GM23338 (cell line): ENCODE results near the gene TPBG. TPM values are rescaled to one million over a fixed set of nuclear protein-coding genes. Genes with fewer than 3 reads are reported as not detected.

Source experiments
- ATAC-seq: fragments of 200-7000 bp; cut with Tn5 transposase; 3 replicates; pipeline ENCODE4 v1.9.1; 2020
- DNase-seq: peaks from one replicate; pipeline ENCODE4 v3.0.0-alpha.2; 2015; ENCODE audit warnings: low spot score
- H2AFZ ChIP-seq: fragments of 200-600 bp; sonication (generic); 2 replicates; pipeline ENCODE4 v1.8.0; 2016; ENCODE audit warnings: antibody characterized with exemption, mild to moderate bottlenecking, moderate library complexity
- H3F3A ChIP-seq: fragments of 200-600 bp; sonication (generic); replicated peaks from 2 replicates; pipeline ENCODE4 v1.8.0; 2017; ENCODE audit warnings: antibody characterized with exemption, mixed run types, low read depth
- H3K27ac ChIP-seq: fragments of 200-600 bp; sonication (generic); 2 replicates; pipeline ENCODE4 v1.6.1; 2016; ENCODE audit warnings: low read depth
- H3K27me3 ChIP-seq: fragments of 200-600 bp; sonication (generic); 2 replicates; pipeline ENCODE4 v1.8.0; 2016; ENCODE audit warnings: mild to moderate bottlenecking, mixed run types, moderate library complexity; ENCODE audit not compliant: insufficient read depth
- H3K36me3 ChIP-seq: fragments of 200-600 bp; sonication (generic); 2 replicates; pipeline ENCODE4 v1.8.0; 2016; ENCODE audit warnings: mild to moderate bottlenecking; ENCODE audit not compliant: insufficient read depth
- H3K4me1 ChIP-seq: fragments of 200-600 bp; sonication (generic); 2 replicates; pipeline ENCODE4 v1.8.0; 2016; ENCODE audit warnings: mild to moderate bottlenecking, moderate library complexity; ENCODE audit not compliant: insufficient read depth
- H3K4me2 ChIP-seq: fragments of 200-600 bp; sonication (generic); 2 replicates; pipeline ENCODE4 v1.7.1; 2017; ENCODE audit warnings: mixed run types
- H3K4me3 ChIP-seq: fragments of 200-600 bp; sonication (generic); 2 replicates; pipeline ENCODE4 v1.6.1; 2016; ENCODE audit warnings: mixed run types
- H3K79me2 ChIP-seq: fragments of 200-600 bp; sonication (generic); replicated peaks from 2 replicates; pipeline ENCODE4 v1.8.0; 2017; ENCODE audit warnings: mild to moderate bottlenecking; ENCODE audit not compliant: insufficient read depth
- H3K9me2 ChIP-seq: fragments of 200-600 bp; sonication (generic); 2 replicates; pipeline ENCODE4 v1.8.0; 2017; ENCODE audit not compliant: insufficient read depth
- H4K20me1 ChIP-seq: fragments of 200-600 bp; sonication (generic); replicated peaks from 2 replicates; pipeline ENCODE4 v1.8.0; 2017; ENCODE audit warnings: mild to moderate bottlenecking; ENCODE audit not compliant: insufficient read depth
- H3K27ac Mint-ChIP-seq: 2 replicates; pipeline ENCODE4 v1.8.0; 2020; ENCODE audit warnings: inconsistent platforms, mild to moderate bottlenecking, moderate library complexity, mixed read lengths
- H3K27me3 Mint-ChIP-seq: 3 replicates; pipeline ENCODE4 v1.8.0; 2022; ENCODE audit warnings: low read depth, mild to moderate bottlenecking, moderate library complexity, mixed read lengths, inconsistent platforms; ENCODE audit not compliant: insufficient read depth, poor library complexity
- H3K36me3 Mint-ChIP-seq: 3 replicates; pipeline ENCODE4 v1.8.0; 2021; ENCODE audit warnings: low read depth, mild to moderate bottlenecking, inconsistent platforms, moderate library complexity, mixed read lengths
- H3K4me1 Mint-ChIP-seq: 3 replicates; pipeline ENCODE4 v1.8.0; 2020; ENCODE audit warnings: mild to moderate bottlenecking, inconsistent platforms, mixed read lengths
- H3K4me3 Mint-ChIP-seq: 3 replicates; pipeline ENCODE4 v1.8.0; 2021; ENCODE audit warnings: moderate library complexity, mild to moderate bottlenecking, inconsistent platforms, mixed read lengths
- H3K9me3 Mint-ChIP-seq: 3 replicates; pipeline ENCODE4 v1.8.0; 2020; ENCODE audit warnings: moderate library complexity, mild to moderate bottlenecking, inconsistent platforms, mixed read lengths
- CREB1 ChIP-seq: fragments of 250-450 bp; sonication (Bioruptor Pico); IDR thresholded peaks from 2 replicates; pipeline ENCODE4 v1.5.0; 2020; ENCODE audit warnings: low read depth, mild to moderate bottlenecking, moderate library complexity
- ETS1 ChIP-seq: IDR thresholded peaks from 2 replicates; pipeline ENCODE4 v1.6.1; 2016; ENCODE audit warnings: antibody characterized with exemption
- EZH2 ChIP-seq: fragments of 200-600 bp; sonication (generic); IDR thresholded peaks from one replicate; pipeline ENCODE4 v1.8.0; 2017; ENCODE audit warnings: antibody characterized with exemption, mild to moderate bottlenecking, low read depth; ENCODE audit not compliant: unreplicated experiment
- EZH2phosphoT487 ChIP-seq: fragments of 200-600 bp; sonication (generic); IDR thresholded peaks from one replicate; pipeline ENCODE4 v1.8.1; 2018; ENCODE audit warnings: antibody characterized with exemption; ENCODE audit not compliant: unreplicated experiment
- JUNB ChIP-seq: IDR thresholded peaks from one replicate; pipeline ENCODE4 v1.6.1; 2016; ENCODE audit warnings: antibody characterized with exemption; ENCODE audit not compliant: unreplicated experiment
- NANOG ChIP-seq: IDR thresholded peaks from 2 replicates; pipeline ENCODE4 v1.6.1; 2016; ENCODE audit warnings: antibody characterized with exemption, borderline replicate concordance
- POLR2AphosphoS5 ChIP-seq: IDR thresholded peaks from 2 replicates; pipeline ENCODE4 v1.6.1; 2016; ENCODE audit warnings: antibody characterized with exemption, low read depth
- REST ChIP-seq: IDR thresholded peaks from one replicate; pipeline ENCODE4 v1.6.1; 2018; ENCODE audit warnings: antibody characterized with exemption; ENCODE audit not compliant: unreplicated experiment
- STAT1 ChIP-seq: IDR thresholded peaks from one replicate; pipeline ENCODE4 v1.6.1; 2016; ENCODE audit warnings: antibody characterized with exemption; ENCODE audit not compliant: unreplicated experiment
- ZNF114 ChIP-seq: fragments of 250-450 bp; sonication (Bioruptor Pico); IDR thresholded peaks from 2 replicates; pipeline ENCODE4 v1.5.0; 2020; ENCODE audit warnings: mild to moderate bottlenecking, moderate library complexity
- ZNF331 ChIP-seq: fragments of 250-450 bp; sonication (Bioruptor Pico); IDR thresholded peaks from 2 replicates; pipeline ENCODE4 v1.5.0; 2020; ENCODE audit warnings: low read depth, mild to moderate bottlenecking, moderate library complexity
- ZNF462 ChIP-seq: fragments of 250-450 bp; sonication (Bioruptor Pico); IDR thresholded peaks from 2 replicates; pipeline ENCODE4 v1.5.0; 2020; ENCODE audit warnings: mild to moderate bottlenecking, moderate library complexity
- polyA plus RNA-seq: library from polyadenylated mRNA; unstranded; fragments of >200 nt; fragmentation: Nextera tagmentation; extraction: Ambion mirVana; gene quantifications from 2 replicates; pipeline ENCODE4 v1.2.1, GENCODE V29; 2016
- total RNA-seq: library from RNA; depleted of rRNA; stranded (reverse); fragments of >200 nt; shearing (Covaris generic); gene quantifications from 2 replicates; pipeline ENCODE4 v1.2.3, GENCODE V29; 2014
- TF ChIP-seq, protein P1 (sequence below), 2 experiments: fragments of 200-600 bp in 1 of 2; sonication (generic) in 1 of 2; conservative IDR thresholded peaks; 2 replicates each; pipeline versions ENCODE4 v1.5.1 to v1.6.1; 2016 to 2017; ENCODE audit warnings: antibody characterized with exemption in 2 of 2, low read depth in 2 of 2, mild to moderate bottlenecking in 2 of 2, moderate library complexity in 1 of 2

TPBG gene
- total and polyA plus RNA-seq, 2 experiments from 2014 or later = 22.1 to 33.0 TPM

DNA sequence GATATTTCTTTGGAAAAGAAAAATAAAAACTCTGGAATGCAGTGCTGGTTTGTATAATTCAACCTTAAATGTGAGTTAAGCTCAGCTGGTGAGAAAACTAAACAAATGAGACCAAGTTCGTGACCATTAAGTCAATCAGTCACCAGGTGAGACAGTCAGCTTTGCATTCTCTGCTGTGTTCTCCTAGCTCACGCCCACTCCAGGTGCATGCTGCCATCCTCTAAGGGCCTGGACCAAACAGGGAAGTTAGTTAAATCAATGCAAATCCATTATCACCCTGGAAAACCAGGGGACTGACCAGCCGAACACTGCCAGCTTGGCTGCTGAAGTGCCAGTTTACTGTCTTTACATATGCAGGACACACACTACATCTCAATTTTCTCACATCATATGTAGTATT, 7.2 kb downstream of the TPBG start:
- TF ChIP-seq ZNF331 (CRISPR knock-in tag) (no peak), REST (no peak), EZH2 (no peak), CREB1 (CRISPR knock-in tag) (no peak), EZH2phosphoT487 (no peak), ETS1 (no peak), STAT1 (no peak), NANOG (no peak), POLR2AphosphoS5 (no peak), ZNF462 (CRISPR knock-in tag) (no peak), JUNB (no peak), ZNF114 (no peak)
- TF ChIP-seq, protein P1, sequence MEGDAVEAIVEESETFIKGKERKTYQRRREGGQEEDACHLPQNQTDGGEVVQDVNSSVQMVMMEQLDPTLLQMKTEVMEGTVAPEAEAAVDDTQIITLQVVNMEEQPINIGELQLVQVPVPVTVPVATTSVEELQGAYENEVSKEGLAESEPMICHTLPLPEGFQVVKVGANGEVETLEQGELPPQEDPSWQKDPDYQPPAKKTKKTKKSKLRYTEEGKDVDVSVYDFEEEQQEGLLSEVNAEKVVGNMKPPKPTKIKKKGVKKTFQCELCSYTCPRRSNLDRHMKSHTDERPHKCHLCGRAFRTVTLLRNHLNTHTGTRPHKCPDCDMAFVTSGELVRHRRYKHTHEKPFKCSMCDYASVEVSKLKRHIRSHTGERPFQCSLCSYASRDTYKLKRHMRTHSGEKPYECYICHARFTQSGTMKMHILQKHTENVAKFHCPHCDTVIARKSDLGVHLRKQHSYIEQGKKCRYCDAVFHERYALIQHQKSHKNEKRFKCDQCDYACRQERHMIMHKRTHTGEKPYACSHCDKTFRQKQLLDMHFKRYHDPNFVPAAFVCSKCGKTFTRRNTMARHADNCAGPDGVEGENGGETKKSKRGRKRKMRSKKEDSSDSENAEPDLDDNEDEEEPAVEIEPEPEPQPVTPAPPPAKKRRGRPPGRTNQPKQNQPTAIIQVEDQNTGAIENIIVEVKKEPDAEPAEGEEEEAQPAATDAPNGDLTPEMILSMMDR (conservative IDR thresholded peaks at IDR 0.05; ENCODE audit: low read depth in 2 of 2) = no peak
- Histone ChIP-seq H4K20me1 (no peaks in the 10 kb centered on the region; the same call in 1 of the 2 replicates), H3K36me3 (peaks cover 4% of the 10 kb centered on the region; the same call in 1 of the 2 replicates), H3K27me3 (no peaks in the 10 kb centered on the region), H3K9me2 (peaks cover under 1% of the 10 kb centered on the region; the same call in 1 of the 2 replicates), H3K4me1 (peaks cover 21% of the 10 kb centered on the region), H2AFZ (no peak overlapping the region), H3F3A (no peaks in the 10 kb centered on the region), H3K79me2 (peaks cover 21% of the 10 kb centered on the region), H3K4me2 (no peak overlapping the region), H3K4me3 (no peak overlapping the region), H3K27ac (no peak overlapping the region)
- DNase-seq (peak; percentile 32), ATAC-seq (peak; percentile 64; the same call in 2 of the 3 replicates)
- Mint-ChIP-seq H3K4me1 (peaks cover 15% of the 10 kb centered on the region), H3K27ac (no peak overlapping the region), H3K4me3 (no peak overlapping the region), H3K27me3 (peaks cover 4% of the 10 kb centered on the region), H3K36me3 (peaks cover 19% of the 10 kb centered on the region), H3K9me3 (peaks cover 9% of the 10 kb centered on the region)
